B cell (primary cell): ENCODE results near the gene KBTBD12.

Source experiments
- CTCF ChIP-seq: fragments of 200-600 bp; IDR thresholded peaks from one replicate; pipeline ENCODE4 v1.8.0; 2022; ENCODE audit warnings: antibody characterized with exemption, mild to moderate bottlenecking
- EZH2 ChIP-seq: IDR thresholded peaks from 2 replicates; pipeline ENCODE4 v1.6.1; 2012; ENCODE audit warnings: borderline replicate concordance, low read depth, mild to moderate bottlenecking, moderate library complexity, low read length; ENCODE audit not compliant: insufficient read depth, poor library complexity, severe bottlenecking

GRCh38 chr3:127988770-127989557 is 73.9 kb downstream of the KBTBD12 start:
- TF ChIP-seq EZH2 (no peak), CTCF (no peak)
